ENCODE data around the gene FCN2.
"Not testable (repeated sequence)": the region's sequence is repeated elsewhere in the genome, so short reads cannot be mapped to it uniquely, and the experiment has no call there.

Gene FCN2

DNA sequence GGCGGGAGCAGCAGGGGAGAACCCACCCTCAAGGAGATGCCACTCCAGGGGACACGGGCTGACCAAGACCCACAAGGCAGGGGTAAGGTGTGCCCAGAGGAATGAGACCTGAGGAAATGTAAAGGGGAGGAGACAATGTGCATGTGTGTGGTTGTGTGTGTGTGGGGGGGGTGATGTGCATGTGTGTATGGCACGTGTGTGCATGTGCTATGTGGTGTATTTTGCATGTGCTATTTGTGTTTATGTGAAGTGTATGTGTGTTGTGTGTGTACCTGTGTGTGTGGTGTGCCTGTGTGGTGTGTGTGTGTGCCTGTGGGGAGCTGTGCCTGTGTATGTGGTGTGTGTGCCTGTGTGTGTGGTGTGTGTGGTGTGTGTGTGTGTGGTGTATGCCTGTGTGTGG is 33.5 kb upstream of the FCN2 start:
- DNase-seq: no peak

DNA sequence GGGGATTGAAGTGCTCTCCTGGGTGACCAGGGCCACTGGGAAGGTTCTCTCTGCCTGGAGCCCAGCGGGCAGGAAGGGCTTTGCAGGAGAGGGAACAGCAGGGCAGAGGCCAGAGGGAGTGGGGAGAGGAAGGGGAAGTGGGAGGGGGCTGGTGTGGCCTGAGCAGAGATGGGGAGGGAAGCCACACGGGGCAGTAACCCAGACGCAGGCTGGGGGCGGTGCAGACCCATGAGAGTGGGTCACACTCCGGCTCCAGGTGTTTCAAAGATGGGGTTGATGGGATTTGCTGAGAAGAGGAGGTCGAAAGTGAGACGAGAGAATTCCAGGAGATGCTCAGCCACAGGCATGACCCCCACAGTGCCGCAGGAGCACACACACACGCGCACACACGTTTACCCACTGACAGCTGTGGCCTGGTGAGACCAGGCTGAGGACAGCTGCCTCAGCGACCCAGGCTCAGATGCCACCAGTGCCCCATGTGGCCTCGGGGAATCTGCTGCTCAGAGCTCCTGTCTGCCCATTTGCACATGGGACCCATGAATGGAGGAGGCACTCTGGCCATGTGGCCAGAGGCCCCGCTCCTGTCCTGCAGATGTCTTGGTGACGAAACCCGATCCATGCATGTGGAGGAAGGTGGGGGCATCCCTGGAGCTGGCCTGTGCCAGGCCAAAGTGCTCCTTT is 32.7 kb upstream of the FCN2 start:
- no peak for DNase-seq

DNA sequence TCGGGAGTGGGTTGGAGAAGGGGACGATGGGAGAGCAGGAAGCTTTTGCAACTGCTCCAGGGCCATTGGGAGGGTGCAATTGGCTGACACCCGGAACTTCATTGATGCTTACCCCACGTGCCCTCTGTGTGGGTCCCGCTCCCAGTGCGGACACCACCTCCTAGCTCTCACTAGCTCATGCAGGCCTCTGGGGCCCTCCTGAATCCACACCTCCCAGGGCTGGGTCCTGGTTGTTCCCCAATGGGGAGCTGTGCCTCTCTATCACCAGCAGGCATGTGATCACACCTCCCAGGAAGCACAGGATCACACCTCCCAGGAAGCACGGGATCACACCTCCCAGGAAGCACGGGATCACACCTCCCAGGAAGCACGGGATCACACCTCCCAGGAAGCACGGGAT is 32.1 kb upstream of the FCN2 start:
- DNase-seq: no peak

DNA sequence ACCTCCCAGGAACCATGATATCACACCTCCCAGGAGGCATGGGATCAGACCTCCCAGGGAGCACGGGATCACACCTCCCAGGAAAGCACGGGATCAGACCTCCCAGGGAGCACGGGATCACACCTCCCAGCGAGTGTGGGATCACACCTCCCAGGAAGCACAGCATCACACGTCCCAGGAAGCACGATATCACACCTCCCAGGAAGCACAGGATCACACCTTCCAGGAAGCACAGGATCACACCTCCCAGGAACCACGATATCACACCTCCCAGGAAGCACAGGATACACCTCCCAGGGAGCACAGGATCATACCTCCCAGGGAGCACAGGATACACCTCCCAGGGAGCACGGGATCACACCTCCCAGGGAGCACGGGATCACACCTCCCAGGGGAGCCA is 30.0 kb upstream of the FCN2 start:
- DNase-seq: no peak

DNA sequence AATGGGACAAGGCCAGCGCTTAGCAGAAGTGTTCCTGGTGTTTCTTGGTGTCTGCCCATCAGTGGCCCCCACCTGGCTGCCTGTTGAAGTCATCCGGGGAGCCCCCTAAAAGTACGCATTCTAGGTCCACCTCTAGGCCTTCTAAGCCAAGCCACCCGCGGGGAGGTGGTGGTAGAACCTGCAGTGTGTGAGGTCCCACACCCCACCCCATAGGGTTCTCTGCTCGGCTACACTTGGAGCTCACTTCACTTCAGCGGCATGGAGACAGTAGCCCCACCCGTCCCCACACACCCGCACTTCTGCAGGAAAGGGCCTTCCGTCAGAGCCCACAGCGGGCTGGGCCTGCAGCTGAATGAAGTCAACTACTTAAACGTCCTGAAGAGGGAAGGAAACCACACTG is 29.6 kb upstream of the FCN2 start:
- DNase-seq: no peak

DNA sequence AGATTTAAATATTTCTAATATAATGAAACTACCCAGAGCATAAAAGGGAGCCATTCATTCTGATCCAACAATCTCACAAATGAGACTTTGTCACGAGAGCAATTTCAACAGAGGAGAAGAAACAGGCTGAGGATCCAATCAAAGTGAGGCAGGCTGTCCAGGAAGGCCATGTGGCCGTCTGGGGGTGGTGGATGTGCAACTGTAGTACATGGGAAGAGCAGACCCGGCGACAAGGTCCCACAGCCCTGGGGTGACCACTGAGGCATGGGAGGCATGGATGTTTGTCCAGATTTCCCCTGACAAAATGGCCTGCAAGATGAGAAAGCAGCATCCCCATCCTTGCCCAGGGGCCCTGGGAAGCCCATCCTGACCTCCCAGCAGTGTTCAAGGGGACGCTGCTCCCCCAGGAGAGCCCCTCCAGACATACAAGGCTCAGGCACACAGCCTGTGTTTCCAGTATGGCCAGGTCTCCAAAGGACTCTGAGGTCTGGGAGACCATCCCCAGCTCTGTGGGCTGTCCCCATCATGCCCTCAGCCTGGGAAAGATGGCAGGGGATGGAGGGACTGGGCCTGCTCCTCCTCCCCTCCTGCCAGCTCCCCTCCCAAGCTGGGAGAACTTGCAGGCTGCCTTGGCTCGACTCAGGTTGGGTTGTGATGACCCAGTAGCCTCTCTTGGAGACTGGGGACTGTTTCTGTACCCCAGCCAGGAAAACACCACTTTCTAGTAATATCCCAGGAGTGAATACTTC is 27.5 kb upstream of the FCN2 start:
- DNase-seq: no peak

DNA sequence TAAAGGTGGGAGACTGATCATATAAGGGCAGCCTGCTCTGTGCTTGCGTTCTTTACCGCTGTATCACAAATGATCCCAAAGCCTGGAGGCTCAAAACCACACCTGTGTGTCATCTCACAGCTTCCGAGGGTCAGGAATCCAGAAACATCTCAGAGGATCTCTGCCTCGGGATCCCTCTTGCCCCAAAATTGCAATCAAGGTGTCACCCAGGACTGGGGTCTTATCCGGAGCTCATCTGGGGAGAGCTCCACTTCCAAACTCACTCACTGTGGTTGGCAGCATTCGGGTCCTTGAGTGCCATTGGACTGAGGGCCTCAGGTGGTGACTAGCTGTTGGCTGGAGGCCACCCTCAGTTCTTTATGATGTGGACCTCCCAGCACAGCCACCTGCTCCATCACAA is 26.7 kb upstream of the FCN2 start:
- no peak for DNase-seq

DNA sequence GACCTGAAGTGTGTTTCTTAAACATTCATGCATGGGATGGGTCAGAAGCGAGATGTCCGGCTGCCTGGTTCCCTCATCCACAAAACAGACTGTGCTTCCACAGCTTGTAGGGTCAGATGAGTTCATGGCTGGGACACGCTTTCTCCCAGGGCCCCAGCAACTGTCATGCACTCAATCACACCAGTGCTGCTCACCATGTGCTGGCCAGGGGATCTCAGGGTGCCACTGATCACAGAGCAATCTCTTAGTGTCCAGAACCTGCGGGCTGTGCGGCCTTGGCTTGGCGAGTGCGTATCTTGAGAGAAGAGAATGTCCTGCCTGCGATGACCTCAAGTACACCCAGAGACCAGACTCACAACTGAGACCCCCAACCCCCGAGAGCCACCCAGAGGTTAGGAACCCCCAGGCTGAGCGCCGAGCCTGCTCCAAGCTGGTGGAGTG is 26.0 kb upstream of the FCN2 start:
- DNase-seq: no peak

DNA sequence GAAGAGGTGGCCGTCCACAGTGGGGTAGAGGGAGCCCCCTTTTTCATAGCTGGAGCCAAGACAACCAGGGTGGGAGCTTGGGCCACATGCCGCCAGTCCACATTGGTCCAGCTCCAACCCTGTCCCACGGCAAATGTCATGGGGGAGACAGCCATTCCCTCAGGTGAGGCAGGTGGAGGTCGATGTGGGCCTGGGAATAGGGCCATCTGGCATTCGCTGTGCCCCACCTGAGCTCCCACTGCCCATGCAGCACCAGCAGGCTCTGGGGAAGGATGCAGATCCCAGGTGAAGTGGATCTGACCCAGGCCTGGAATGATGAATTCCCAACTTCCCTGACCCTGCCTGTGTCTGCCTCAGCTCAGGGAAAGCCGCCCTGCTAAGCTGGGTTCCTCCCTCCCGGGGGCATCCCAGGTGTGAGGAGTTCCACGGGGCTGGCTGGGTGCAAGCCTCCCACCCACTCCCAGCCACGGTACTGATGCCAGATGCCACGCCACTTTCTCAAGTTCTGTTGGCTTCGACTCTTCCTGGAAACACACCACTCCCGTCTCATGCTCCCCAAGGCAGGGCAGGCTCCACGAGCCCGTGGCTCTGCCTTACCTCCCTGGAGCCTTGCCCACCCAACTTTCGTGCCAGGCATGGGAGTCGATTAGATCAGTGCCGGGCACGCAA is 25.2 kb upstream of the FCN2 start:
- no peak for DNase-seq

DNA sequence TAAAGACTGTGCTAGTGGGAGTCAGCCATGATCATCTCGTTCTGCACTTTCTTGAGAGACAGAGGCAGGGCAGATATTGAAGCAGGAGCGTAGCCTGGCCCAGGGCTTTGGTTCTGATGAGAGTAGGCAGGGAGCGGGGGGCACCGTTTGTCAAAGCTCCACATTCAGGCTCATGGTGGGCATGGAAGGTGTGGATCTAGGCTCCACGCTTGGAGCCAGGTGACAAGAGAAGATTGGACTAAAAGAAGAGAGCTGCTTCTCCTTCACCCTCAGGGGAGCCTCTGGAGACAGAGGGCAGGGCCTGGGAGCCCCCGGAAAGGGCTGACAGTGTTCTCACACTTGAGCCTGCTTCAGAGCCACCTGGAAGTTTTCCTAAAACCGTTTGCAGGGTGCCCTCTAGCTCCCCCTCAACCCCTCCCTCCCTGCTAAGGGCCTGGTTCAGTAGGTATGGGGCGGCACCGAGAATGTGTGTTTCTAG is 24.7 kb upstream of the FCN2 start:
- no peak for DNase-seq

DNA sequence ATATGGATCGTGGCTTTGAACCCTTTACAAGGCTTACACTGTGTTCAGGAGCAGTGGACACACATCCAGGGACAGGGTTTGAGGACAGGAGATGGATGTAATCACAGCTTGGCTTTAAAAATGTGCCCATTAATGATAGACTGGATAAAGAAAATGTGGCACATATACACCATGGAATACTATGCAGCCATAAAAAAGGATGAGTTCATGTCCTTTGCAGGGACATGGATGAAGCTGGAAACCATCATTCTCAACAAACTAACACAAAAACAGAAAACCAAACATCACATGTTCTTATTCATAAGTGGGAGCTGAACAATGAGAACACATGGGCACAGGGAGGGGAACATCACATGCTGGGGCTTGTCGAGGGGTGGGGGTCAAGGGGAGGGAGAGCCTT is 23.2 kb upstream of the FCN2 start:
- DNase-seq: not testable (repeated sequence)

DNA sequence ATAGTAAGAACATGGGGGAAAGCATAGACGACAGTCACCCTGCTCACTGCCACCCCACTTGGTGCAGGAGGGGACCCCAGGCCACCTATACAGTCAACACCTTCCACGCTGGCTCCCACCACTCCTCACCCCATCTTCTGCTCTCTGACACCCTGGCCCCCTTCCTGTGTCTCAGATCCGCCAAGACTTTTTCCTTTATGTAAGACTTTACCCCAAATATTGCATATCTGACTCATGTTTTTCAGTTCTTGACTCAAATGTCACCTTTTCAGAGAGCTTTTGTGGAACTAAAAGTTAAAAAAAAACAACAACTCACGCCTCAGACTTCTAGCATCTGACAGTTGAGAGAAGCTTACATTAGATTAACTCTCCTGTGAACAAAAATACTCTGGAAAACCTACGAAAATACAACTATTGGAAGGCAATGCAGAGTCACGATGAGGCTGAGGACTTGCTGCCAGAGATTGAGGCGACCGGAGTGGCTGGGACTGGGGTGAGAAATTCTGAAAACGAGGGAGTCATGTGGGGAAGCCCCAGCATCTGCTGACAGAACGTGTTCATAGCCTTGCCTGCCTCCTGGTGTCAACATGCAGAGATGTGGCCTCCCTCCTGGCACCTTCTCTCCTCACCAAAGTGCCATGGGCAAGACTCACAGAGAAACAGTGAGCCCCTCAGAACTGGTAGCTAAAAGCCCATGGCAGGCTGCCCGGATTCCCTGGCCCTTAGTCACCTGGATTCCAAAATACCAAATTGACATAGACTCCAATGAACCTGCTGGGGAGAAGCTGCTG is 22.4 kb upstream of the FCN2 start:
- DNase-seq: peak in 4 of 58 donors; percentile 12 to 35 (median 22)

DNA sequence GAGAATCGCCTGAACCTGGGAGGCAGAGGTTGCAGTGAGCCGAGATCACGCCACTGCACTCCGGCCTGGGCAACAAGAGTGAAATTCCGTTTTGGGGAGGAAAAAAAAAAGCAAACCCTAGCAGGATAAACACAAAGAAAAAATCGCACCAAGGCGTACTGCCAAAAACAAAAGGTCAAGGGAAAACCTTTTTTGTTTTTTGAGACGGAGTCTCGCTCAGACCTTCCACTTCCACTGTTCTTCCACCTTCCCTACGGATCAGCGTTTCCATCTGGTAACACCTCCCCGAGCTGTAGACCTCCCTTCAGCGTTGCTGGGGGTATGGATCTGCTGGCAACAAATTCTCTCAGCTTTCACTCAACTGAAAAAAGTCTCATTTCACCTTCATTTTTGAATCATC is 20.1 kb upstream of the FCN2 start:
- no peak for DNase-seq

DNA sequence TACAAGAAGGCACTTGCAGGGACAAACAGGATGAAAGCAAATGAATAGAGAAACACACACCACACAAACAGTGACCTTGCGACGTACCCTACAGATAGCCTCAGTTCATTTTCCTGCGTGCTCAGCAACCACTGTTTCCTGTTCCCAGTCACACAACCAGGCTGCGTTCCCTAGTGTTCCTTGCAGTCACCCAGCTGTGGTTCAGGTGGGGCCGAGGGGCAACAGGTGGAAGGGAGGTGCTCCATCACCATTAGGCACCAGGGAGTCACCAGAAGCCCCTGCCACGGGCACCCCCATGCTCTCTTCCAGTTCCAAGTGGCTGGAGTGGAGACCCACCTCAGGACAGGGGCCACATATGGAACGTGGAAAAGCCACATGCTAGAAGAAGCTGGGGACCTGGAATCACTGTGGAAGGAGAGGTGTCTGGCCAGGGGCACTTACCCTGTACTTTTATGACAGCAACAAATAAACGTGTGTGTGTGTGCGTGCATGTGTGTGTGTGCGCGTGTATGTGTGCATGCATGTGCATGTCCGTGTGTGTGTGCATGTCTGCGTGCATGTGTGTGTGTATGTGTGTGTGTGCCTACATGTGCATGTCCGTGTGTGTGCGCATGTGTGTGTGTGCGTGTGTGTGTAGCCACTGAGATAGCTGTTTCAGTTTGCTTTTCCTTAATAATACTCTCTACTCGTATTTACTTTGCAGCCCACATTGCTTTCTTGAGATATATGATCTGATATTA is 18.8 kb upstream of the FCN2 start:
- no peak for DNase-seq

DNA sequence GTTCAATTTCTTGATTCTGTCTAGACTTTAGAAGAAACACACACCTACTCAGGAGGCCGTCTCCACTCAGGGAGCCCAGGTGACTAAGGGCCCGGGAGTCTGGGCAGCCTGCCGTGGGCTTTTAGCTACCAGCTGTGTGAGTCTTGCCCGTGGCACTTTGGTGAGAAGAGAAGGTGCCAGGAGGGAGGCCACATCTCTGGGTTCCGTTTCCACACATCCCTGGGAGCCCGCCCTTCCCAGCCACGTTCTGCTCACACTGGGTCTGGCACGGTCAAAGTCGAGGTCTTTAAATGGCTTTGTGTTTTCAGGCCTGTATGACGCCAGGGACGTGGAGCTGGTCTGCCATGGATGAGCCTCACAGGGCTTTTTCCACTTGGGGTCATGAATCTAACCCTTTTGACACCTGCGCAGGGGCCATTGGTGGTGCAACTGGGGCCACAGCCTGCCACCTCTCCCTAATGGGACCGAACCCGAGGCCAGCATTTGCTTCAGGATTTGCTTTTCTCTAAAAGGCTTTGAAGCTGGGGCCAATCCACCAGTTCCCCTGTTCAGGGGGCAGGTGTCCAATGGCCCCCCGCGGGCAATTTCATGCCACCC is 17.2 kb upstream of the FCN2 start:
- DNase-seq: no peak

DNA sequence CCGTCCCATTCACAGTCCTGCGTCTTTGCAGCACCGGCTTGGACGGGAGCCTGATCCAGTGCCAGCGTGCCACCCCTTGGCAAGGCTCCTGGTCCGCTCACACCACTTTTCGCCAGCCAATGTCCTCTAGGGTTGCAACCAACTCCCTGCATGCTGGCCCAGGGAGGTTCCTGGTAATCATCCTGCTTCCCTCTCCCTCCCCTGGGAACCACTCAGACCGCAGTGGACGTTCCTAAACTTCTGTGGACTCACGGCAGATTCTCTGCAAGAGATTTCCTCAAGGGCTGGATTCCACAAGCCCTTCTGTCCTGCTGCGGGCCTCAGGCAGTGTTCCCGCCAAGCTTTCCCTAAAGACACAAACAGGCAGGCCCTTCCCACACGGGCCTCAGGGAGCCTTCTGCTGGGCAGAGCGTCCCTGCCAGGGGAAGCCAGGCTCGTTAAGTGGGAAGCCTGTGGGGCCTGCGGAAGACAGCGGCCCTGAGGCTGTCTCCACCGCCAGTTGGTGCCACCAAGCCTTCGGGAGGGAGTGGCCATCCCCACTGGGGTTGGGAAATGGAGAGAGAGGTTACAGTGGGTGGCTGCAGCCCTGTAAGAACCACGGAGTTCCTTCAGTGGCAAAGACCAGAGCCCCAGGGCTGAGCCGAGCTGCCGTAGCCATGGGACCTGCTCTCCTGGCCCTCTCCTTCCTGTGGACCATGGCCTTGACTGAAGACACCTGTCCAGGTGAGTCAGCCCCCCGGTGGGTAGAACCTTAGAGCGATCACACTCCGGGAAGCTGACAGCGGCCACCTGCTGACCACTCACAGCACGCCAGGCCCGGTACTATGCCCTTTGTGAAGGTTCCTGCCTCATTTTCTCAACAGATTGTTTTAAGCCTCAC is 16.4 kb upstream of the FCN2 start:
- peak in 28 of 58 donors; percentile 5 to 82 (median 23) for DNase-seq

DNA sequence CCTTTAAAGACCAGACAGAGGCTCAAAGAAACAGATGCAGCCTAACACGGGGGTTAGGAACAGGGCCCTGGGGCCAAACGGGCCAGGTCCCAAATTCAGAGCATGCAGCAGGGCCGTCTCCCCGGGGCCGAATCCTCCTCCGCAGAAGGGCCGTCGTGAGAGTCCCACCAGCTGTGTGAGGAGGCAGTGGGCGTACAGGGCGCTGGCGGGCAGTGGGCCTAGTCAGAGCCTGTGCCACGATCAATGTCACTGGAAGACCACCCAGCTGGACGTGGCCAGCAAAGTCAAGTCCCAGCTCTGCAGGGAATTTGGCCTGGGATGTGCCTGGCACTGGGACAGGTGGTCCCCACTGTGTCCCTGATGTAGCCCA is 15.8 kb upstream of the FCN2 start:
- no peak for DNase-seq

DNA sequence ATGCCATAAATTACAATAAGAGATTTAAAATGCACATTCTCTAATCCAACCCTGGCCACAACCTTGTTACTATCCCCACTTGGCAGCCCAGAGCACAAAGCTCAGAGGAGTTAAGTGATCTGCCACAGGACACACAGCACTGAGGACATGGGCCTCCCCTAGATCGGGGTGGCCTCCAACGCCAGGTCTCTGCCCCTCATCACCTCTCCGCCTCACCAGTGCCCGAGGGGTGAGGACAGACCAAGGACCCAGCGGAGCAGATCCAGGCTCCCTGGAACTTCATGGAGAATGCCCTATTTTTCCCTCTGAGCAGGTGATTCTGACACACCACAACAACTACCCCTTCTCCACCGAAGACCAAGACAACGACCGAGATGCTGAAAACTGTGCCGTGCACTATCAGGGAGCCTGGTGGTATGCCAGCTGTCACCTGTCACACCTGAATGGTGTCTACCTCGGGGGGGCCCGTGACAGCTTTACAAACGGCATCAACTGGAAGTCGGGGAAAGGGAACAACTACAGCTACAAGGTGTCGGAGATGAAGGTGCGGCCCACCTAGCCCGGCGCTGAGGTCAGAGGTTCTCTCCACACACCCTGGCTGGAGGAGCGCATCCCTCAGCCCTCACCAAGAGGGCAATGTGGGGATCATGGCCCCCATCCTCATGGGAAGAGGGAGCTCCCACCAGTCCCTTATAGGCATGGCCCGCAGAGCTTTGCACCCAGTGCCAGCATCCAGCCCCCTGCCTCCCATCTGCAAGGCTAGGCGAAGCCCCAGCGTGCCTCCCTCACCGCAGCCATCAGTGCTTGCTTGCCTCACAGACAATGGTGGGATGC is 12.5 kb upstream of the FCN2 start:
- no peak for DNase-seq

All from anterior cingulate cortex (tissue), 58 donors.